ENCODE measurements around the gene FRAT1. TPM values are rescaled to one million over a fixed set of nuclear protein-coding genes. Genes with fewer than 3 reads are reported as not detected.
"Not testable (repeated sequence)": the region's sequence is repeated elsewhere in the genome, so short reads cannot be mapped to it uniquely, and the experiment has no call there.

The FRAT1 gene
- polyA plus RNA-seq, 3 donors: 17.0 to 34.4 (median 31.2) TPM

DNA sequence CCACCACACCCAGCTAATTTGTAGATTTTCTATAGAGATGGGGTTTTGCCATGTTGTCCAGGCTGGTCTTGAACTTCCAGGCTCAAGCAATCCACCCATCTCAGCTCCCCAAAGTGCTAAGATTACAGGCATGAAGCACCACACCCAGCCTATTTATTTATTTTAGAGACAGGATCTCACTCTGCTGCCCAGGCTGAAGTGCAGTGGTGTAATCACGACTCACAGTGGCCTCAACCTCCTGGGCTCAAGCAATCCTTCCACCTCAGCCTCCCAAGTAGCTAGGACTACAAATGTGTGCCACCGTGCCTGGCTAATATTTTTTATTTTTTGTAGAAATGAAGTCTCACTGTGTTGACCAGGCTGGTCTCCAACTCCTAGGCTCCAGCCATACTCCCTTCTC lies 22.3 kb downstream of the FRAT1 start:
- peaks cover 0 to 3% (median 0%) of the 10 kb centered on the region in 7 donors for H3K9me3 Mint-ChIP-seq
- Histone ChIP-seq H3K4me2 (replicated peaks; ENCODE audit: extremely low read depth, low read length, poor library complexity, severe bottlenecking) (no peak overlapping the region), H2AFZ (ENCODE audit: insufficient read depth, low read depth, low read length, poor library complexity, severe bottlenecking) (no peak overlapping the region), H4K20me1 (ENCODE audit: insufficient read depth, low read length) (no peaks in the 10 kb centered on the region), H3K4me3 (replicated peaks in 1 of 3; ENCODE audit: low read depth in 2 of 3, low read length in 3 of 3) (no peak overlapping the region), H3K27ac (ENCODE audit: low read depth in 1 of 2, low read length in 2 of 2) (no peak overlapping the region), H3K9me3 (replicated peaks in 1 of 2; ENCODE audit: control insufficient read depth in 1 of 2, insufficient read depth in 1 of 2, low read length in 2 of 2) (no peaks in the 10 kb centered on the region), H3K9ac (ENCODE audit: insufficient read depth, low read length, poor library complexity, severe bottlenecking) (no peak overlapping the region), H3K36me3 (replicated peaks in 1 of 2; ENCODE audit: control insufficient read depth in 1 of 2, insufficient read depth in 2 of 2, low read length in 2 of 2) (no peaks in the 10 kb centered on the region), H3K79me2 (ENCODE audit: insufficient read depth, low read length) (no peaks in the 10 kb centered on the region), H3K4me1 (ENCODE audit: control insufficient read depth in 1 of 2, insufficient read depth in 2 of 2, low read length in 2 of 2) (peaks cover 8 to 27% of the 10 kb centered on the region in 2 donors), H3K27me3 (ENCODE audit: control insufficient read depth in 2 of 2, insufficient read depth in 2 of 2, low read length in 2 of 2) (no peaks in the 10 kb centered on the region)
- WGBS (ENCODE audit: insufficient coverage): no CpG with 5 or more reads among the region's 2 CpGs
- peak overlapping the region in 1 of 7 donors; percentile 32 for H3K27ac Mint-ChIP-seq
- peaks cover 0 to 4% of the 10 kb centered on the region in 2 donors for H3K36me3 Mint-ChIP-seq
- peaks cover 0 to 6% (median 2%) of the 10 kb centered on the region in 3 donors for H3K27me3 Mint-ChIP-seq (ENCODE audit: low read depth in 3 of 3)
- H3K4me3 Mint-ChIP-seq: no peak overlapping the region
- no peak for DNase-seq
- H3K4me1 Mint-ChIP-seq: peaks cover 39% of the 10 kb centered on the region
- TF ChIP-seq, protein P1, sequence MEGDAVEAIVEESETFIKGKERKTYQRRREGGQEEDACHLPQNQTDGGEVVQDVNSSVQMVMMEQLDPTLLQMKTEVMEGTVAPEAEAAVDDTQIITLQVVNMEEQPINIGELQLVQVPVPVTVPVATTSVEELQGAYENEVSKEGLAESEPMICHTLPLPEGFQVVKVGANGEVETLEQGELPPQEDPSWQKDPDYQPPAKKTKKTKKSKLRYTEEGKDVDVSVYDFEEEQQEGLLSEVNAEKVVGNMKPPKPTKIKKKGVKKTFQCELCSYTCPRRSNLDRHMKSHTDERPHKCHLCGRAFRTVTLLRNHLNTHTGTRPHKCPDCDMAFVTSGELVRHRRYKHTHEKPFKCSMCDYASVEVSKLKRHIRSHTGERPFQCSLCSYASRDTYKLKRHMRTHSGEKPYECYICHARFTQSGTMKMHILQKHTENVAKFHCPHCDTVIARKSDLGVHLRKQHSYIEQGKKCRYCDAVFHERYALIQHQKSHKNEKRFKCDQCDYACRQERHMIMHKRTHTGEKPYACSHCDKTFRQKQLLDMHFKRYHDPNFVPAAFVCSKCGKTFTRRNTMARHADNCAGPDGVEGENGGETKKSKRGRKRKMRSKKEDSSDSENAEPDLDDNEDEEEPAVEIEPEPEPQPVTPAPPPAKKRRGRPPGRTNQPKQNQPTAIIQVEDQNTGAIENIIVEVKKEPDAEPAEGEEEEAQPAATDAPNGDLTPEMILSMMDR (IDR thresholded peaks at IDR 0.05): no peak
- intact Hi-C loops (cut with micrococcal nuclease): loop anchor here in 1 of 2 donors (5.0 kb wide), 1 partner anchor 46 kb away; no protein-coding TSS in a partner anchor

- H3K4me3 Mint-ChIP-seq; H3K9me3 Mint-ChIP-seq; H2AFZ ChIP-seq (ENCODE audit: insufficient read depth, low read depth, low read length, poor library complexity, severe bottlenecking); H3K4me1 ChIP-seq (ENCODE audit: control insufficient read depth in 1 of 2, insufficient read depth in 2 of 2, low read length in 2 of 2); H3K79me2 ChIP-seq (ENCODE audit: insufficient read depth, low read length); H4K20me1 ChIP-seq (ENCODE audit: insufficient read depth, low read length); H3K9me3 ChIP-seq (replicated peaks in 1 of 2; ENCODE audit: control insufficient read depth in 1 of 2, insufficient read depth in 1 of 2, low read length in 2 of 2); DNase-seq; H3K4me2 ChIP-seq (replicated peaks; ENCODE audit: extremely low read depth, low read length, poor library complexity, severe bottlenecking); H3K36me3 ChIP-seq (replicated peaks in 1 of 2; ENCODE audit: control insufficient read depth in 1 of 2, insufficient read depth in 2 of 2, low read length in 2 of 2); H3K27ac ChIP-seq (ENCODE audit: low read depth in 1 of 2, low read length in 2 of 2); H3K27me3 Mint-ChIP-seq (ENCODE audit: low read depth in 3 of 3); H3K27me3 ChIP-seq (ENCODE audit: control insufficient read depth in 2 of 2, insufficient read depth in 2 of 2, low read length in 2 of 2); H3K4me3 ChIP-seq (replicated peaks in 1 of 3; ENCODE audit: low read depth in 2 of 3, low read length in 3 of 3); H3K9ac ChIP-seq (ENCODE audit: insufficient read depth, low read length, poor library complexity, severe bottlenecking): not testable (repeated sequence)
- intact Hi-C loops (cut with micrococcal nuclease): loop anchor here in 1 of 2 donors (5.0 kb wide), 1 partner anchor 44 kb away; no protein-coding TSS in a partner anchor
- Mint-ChIP-seq H3K27ac (peak overlapping the region in 2 of 7 donors; percentile 18 to 49), H3K4me1 (peaks cover 30% of the 10 kb centered on the region), H3K36me3 (peaks cover 6 to 15% of the 10 kb centered on the region in 2 donors)
- WGBS (ENCODE audit: insufficient coverage): 80% methylated on average over 3 of the region's 6 CpGs
Observed at GRCh38 chr10:97343664-97344063, 24.6 kb downstream of the FRAT1 start.
